Ishikawa (cell line): Measurements from ENCODE around the gene LINGO4.

Experiments
- CEBPB ChIP-seq: IDR thresholded peaks from 2 replicates; pipeline ENCODE4 v1.6.1; 2012
- CREB1 ChIP-seq: IDR thresholded peaks from 2 replicates; pipeline ENCODE4 v1.6.1; 2012; ENCODE audit warnings: low read depth
- EGR1 ChIP-seq: IDR thresholded peaks from 2 replicates; pipeline ENCODE4 v1.6.1; 2012
- EP300 ChIP-seq: IDR thresholded peaks from 2 replicates; pipeline ENCODE4 v1.6.1; 2012; ENCODE audit warnings: borderline replicate concordance
- FOXM1 ChIP-seq: IDR thresholded peaks from 2 replicates; pipeline ENCODE4 v1.6.1; 2012; ENCODE audit warnings: low read depth, borderline replicate concordance
- MAX ChIP-seq: IDR thresholded peaks from 2 replicates; pipeline ENCODE4 v1.6.1; 2012
- NFIC ChIP-seq: IDR thresholded peaks from 2 replicates; pipeline ENCODE4 v1.6.1; 2012
- RAD21 ChIP-seq: IDR thresholded peaks from 2 replicates; pipeline ENCODE4 v1.6.1; 2012; ENCODE audit warnings: low read depth
- REST ChIP-seq: IDR thresholded peaks from 2 replicates; pipeline ENCODE4 v1.6.1; 2012; ENCODE audit warnings: low read depth, mild to moderate bottlenecking
- TAF1 ChIP-seq: IDR thresholded peaks from 2 replicates; pipeline ENCODE4 v1.6.1; 2012; ENCODE audit warnings: low read depth, mild to moderate bottlenecking
- TCF12 ChIP-seq: IDR thresholded peaks from 2 replicates; pipeline ENCODE4 v1.6.1; 2012; ENCODE audit warnings: low read depth
- TEAD4 ChIP-seq: IDR thresholded peaks from 2 replicates; pipeline ENCODE4 v1.6.1; 2012
- YY1 ChIP-seq: IDR thresholded peaks from 2 replicates; pipeline ENCODE4 v1.6.1; 2012; ENCODE audit warnings: low read depth
- ZBTB7A ChIP-seq: IDR thresholded peaks from 2 replicates; pipeline ENCODE4 v1.6.1; 2012; ENCODE audit warnings: low read depth
- TF ChIP-seq, protein P1 (sequence below): IDR thresholded peaks from 2 replicates; pipeline ENCODE4 v1.6.1; 2012

Gene LINGO4

DNA sequence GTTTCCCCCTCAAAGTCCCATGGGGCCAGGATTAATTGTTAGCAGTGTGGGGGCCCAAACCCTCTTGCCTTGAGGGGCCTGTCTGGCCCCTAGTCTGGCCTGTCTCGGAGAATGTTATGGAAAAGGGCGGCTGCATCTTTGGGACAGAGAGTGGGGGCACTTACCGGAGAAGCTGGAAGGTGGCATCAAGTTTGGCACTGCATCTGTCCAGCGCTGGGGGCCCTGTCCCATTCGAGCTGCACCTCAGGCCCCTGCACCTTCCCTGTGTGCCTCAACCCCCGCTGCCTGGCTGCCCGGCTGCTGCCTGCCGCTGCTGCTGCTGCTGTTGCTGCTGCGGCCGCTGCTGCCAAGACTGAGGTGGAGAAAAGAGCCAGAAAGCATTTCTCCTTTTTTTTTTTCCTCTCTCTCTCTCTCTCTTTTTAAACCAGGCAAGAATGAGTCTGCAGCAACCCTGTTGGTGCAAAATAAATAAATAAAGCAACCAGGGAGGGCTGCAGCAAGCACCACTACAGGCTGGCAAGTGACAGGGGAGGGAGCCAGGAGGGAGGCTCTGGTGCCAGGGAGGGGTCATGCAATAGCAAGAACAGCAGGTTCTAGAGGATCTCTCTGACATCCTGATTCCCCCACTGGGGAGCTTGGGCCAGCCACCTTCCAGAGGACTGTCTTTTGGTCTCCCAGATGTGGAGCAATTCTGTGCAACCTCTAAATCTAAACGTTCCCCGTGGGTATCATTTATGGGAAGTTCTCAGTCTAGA lies at the start of gene LINGO4:
TSS of gene LINGO4 (minus strand) at position 354 of the 755 bp plus-strand sequence. CDS start 2,715 bp downstream, outside the sequence.
- TF ChIP-seq EP300 (no peak), MAX (no peak), CREB1 (no peak), TAF1 (no peak), YY1 (no peak)

GRCh38 chr1:151854658-151855057 lies 49.4 kb upstream of the LINGO4 start:
- TF ChIP-seq TCF12: no peak
- TF ChIP-seq, protein P1, sequence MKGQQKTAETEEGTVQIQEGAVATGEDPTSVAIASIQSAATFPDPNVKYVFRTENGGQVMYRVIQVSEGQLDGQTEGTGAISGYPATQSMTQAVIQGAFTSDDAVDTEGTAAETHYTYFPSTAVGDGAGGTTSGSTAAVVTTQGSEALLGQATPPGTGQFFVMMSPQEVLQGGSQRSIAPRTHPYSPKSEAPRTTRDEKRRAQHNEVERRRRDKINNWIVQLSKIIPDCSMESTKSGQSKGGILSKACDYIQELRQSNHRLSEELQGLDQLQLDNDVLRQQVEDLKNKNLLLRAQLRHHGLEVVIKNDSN: no peak
- TF ChIP-seq REST: no peak
- TF ChIP-seq CREB1: no peak
- no peak for TF ChIP-seq EP300
- no peak for TF ChIP-seq TEAD4
- no peak for TF ChIP-seq ZBTB7A
- TF ChIP-seq FOXM1: no peak

DNA sequence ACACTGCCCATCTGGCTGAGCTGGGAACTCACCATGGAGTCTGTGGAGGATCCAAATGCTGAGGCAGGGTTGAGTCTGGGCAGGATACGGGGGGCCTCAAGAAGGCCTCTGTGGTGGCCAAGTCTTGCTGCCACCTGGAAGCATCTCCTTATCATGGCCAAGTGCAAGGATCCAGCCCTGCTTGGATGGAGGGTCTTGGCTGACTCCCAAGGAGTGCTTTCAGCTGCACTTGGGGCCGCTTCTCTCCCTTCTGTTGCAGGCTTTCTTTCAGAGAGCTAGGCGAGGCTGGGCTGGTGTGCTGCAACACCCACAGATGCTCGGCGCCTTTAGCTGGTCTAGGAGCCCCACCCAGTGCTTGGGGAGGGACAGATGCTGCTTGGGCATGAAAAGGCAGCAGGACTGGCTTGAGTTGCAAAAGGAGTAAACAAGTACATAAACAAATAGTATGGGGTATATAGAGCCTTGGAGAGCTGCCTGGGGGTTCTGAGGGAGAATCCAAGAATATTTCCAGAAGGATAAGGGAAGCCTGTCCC lies 48.3 kb upstream of the LINGO4 start, which contains the start of gene THEM5:
TSS of gene THEM5 (minus strand) at position 302 of the 533 bp plus-strand sequence. CDS start at position 155, 147 bp downstream.
- TF ChIP-seq NFIC (no peak), TAF1 (no peak), ZBTB7A (no peak), EP300 (no peak), RAD21 (no peak), YY1 (no peak), REST (no peak), CREB1 (no peak), EGR1 (no peak), FOXM1 (no peak), CEBPB (no peak), MAX (no peak), TCF12 (no peak), TEAD4 (no peak)
- TF ChIP-seq, protein P1: no peak

DNA sequence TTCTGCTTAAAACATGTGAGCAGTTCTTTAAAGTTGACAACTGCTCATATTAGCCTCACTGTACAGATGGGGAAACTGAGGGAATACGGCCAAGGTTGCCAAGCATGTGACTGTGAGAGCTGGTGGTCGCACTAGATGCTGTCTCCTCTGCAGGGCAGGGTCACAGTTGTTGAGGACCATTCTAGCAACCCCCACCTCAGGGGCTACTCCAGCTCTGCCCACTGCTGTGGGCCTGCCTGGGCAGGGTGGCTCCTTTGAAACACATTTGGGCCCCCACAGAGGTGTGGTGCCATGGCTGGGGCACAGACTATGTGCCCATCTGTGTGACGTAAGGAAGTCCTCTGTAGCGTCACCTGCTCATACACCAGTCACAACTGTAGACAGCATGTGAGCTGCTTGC lies 47.5 kb upstream of the LINGO4 start:
- TF ChIP-seq EP300 (no peak), CREB1 (no peak), TCF12 (no peak), YY1 (no peak), RAD21 (no peak), MAX (no peak), REST (no peak), CEBPB (no peak), EGR1 (no peak), TAF1 (no peak), TEAD4 (no peak)
- TF ChIP-seq, protein P1: no peak
